Measurements from ENCODE around the gene RAB3C.

The RAB3C gene

DNA sequence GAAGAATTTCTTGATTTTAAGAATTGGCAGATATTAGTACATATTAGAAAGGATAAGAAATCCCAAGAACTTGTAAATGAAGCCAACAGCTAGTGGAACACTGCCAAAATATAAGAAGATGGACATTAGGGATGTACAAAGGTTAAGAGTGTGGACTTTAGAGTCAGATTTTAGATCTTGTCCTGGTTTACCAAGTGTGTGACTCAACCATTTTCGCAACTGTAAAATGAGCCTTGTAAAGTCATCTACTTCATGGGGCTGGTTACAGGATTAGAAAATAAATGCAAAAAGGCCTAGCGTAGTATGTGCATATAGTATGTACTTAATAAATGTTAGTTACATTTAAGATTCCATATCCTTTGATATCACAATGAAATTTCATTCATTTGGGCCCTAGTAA is 260.0 kb downstream of the RAB3C start:
- no peak for DNase-seq

DNA sequence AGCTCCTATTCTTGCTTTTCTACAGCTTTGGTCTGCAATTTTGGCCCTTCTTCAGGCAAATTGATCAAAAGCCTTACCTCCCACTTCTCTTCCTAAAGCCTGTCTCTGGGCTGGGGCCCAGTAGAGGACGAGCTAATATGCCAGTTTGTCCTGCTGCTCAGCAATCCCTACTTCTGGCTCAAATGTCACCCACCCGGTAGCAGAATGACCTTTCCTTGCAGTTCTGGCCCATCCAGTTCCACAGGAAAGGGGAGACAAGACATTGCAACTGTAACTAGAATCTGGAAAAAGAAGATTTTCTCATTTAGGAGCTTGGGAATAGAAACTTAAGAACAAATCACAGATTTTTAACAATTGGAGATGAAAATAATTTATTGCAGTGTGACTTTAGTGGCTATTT is 261.5 kb downstream of the RAB3C start:
- DNase-seq, result no peak

DNA sequence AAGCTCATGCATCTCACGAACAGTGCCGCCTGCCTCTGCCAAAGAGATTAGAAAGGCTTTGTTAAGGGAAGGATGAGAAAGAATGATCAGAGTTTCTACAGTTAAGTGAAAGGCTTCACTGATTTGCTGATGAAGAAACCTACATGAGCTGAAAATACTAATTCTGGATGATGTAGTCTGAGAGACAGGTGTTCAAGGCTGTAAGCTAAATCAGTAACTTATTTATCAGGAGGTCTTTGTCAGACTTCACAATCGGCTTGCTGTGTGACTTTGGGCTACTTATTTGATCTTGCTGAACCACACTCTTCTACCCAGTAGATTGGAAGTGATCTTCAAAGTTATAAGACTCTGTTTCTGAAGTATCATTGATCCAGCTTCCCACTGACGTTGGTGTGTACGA is 264.2 kb downstream of the RAB3C start:
- no peak for DNase-seq

DNA sequence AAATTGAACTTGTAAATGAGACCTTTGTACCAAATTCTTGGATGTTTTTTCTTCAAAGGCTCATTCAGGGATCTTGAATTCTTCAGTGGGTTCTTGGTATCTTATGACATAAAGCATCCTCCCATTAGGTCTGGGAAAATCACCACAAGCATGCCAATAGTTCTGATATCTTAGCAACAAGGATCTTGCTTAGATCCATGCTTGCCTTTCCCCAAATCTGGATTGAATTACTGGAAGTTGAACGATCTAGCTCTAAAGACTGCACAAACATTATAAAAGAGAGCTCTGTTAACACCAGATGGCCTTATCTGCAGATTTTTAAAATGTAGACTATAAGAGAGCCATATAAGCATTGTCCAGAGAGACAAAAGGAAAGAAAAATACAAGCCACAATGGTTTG is 266.3 kb downstream of the RAB3C start:
- no peak for DNase-seq

DNA sequence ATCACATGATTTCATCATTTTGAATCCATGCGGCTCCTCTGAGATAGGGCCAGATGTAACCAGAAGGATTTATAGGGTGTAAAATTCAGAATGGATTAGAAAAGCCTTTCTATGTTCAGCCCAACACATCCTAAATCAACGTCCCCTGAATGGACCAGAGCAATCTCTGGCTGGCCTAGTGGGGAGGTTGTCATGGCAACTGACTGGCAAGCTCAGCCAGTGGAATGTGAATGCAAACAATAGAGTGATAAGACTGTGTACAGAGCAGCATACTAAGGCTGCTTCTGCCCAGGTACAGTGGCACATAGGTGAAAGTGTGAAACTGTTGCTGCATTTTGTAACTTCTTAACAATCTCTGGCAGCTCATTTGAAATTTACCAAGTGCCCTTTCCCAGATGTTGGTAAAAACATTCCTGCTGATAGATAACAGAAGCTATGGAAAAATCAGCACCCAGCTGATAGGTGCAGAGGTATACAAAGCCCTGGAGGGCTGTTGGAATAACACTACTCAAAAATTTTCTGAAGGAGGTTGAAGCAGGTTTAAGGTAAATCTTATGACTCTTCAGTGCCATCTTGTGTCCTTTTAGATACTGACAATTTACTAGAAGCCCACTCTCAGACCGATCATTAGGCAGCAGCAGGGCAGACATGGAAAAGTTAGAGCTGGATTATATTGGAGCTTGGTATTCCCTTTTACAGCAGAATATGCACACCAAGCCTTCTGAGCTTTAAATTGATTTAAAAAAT is 267.2 kb downstream of the RAB3C start:
- DNase-seq, result no peak

DNA sequence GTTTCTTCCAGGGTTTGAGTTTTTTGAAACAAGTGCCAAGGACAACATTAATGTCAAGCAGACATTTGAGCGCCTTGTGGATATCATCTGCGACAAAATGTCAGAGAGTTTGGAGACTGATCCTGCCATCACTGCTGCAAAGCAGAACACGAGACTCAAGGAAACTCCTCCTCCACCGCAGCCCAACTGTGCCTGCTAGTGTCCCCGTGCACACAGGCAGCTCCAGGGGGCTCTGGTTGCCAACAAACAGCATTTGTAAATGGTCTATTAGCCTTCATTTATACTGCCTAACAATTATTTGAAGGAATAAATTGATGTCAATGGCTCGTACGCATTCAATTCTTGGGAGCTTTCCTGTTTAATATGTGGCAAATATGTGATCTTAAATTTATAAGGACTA is 268.3 kb downstream of the RAB3C start:
- no peak for DNase-seq

DNA sequence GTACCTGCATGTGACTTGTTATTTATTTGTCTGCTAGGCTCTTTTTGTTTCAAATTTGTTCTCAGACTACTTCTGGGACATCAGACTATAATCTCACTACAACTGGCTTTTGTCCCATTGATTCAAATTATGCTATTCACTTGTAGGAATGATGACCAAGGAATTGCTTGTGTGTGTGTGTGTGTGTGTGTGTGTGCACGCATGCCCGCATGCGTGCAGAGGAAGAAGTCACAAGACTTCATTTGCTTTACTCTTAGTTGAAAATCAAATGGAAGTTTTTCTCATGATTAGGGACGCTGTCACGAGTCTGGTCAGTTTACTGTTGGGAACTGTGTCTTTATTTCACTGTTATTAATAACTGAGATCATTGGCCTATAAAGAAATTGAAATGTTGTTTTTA is 268.7 kb downstream of the RAB3C start:
- DNase-seq, result no peak

DNA sequence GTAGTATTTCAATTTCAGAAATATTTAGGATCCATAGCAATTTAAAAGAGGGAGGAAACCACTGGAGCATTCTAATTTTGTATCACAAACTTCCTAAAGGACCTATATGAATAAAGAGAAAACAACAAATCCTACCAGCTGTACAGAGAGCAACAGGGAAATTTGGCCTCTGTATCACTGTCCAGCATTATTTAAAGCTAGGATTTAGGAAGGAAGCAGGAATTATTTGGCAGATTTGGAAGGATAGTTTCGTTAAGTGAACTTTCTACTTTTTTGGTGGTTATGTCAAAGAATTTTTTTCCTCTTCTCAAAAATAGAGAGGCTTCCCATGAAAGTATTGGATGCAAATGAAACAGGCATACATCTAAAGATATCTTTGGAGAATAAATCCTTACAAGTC is 269.7 kb downstream of the RAB3C start:
- DNase-seq, result no peak

DNA sequence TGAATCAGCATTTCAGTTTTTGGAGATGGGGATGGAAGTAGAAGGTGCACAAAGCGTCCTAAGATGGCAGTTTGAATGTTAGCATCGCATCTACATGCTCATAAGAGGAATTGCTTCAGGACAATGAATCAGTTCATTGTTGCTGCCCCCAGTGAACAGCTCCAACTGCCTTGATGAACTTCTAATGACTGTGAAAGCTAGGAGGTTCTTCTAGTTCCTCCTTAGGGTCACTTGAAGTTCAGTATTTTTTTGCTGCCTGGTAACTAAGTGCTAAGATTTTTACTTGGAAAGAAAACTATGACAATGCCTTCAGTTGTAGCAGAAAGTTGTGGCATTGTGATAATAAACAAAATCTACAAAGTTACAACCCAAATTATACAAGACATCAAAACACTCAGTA is 271.6 kb downstream of the RAB3C start:
- DNase-seq, result no peak

DNA sequence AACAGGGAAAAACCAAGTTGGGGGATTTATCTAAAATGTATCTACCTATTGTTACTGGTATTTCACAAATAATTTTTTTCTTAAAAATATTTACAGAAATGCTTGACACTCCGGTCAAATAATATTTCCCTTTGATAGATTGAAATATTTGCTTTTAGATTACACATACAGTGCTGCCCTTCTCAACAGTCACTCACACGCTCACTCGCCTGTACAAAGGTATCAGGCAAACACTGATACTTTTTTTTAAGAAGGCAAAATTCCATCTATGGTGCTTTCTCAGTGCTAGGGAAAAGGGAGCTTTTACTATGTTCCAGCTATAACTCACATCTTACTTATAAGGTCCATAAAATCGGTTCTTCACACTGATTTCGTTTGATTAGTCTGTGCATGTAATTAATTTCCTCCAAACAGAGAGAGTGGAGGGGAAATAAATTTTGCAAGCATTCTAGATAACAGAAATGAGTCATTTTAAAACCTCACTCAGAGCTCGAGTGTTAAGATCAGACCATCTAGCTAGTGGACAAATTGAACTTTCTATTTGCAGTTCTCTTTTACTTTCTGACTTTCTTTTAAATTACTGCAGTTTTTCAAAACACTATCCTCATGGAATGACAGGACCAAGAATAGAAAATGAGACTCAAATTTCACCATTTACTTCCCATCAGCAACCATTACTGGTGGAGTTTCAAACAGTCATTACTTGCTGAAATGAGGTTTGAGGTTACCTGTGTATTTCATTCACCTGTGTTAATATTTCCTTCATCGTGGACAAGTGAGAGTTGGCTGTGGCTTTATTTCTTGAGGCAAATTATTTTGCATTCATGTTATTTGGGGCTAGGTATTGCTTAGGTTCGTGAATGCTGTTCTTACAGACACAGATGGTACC is 273.2 kb downstream of the RAB3C start:
- no peak for DNase-seq

DNA sequence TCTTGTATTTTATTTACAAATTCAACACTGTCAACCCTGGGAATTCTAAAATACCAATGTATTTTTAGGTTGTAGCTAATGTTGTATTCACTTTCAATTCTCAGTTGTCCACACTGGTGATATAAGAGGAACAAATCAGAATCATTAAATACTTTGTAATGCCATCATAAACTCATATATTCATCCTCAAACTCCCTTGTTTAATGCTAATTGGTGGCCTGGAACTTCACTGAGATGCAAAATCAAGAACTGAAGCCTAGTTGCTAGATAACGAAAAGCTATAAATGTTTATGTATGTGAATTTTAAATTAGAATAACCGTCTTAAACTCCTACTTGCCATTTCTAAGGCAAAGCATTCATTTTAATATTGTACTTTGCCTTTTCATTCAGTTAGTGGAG is 274.7 kb downstream of the RAB3C start:
- no peak for DNase-seq

DNA sequence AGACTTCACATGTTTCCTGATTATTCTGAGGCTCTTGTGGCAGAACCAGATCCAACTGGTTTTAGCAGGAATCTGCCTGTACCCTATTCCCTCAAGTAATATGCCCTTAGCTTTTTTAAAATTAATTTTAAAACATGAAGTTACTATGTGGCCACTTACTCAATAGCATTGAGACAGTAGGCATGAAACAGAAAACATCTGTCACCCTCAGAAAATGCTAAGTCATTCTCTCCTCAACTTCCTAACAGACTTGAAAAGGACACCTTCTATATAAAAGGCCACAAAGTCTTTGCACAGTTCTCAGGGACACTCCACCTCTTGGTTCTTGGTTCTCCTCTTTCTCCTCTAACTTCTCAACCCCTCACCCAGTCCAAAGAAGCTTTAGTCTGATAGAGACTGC is 277.8 kb downstream of the RAB3C start:
- DNase-seq, result no peak

DNA sequence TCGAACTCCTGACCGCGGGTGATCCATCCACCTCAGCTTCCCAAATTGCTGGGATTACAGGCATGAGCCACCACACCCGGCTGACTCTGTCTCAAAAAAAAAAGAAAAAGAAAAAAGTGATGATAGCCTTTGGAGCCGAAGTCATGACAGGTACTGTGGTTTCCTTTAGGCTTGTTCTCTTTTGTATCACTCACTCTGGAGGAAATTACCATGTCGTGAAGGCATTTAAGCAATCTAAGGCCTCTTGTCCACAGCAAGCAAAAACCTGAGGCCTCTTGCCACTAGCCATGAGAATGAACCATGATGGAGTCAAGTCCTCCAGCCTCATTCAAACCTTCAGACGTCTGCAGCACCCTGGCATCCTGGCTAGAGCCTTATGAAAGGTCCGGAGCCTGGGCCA is 286.1 kb downstream of the RAB3C start:
- DNase-seq, result no peak

DNA sequence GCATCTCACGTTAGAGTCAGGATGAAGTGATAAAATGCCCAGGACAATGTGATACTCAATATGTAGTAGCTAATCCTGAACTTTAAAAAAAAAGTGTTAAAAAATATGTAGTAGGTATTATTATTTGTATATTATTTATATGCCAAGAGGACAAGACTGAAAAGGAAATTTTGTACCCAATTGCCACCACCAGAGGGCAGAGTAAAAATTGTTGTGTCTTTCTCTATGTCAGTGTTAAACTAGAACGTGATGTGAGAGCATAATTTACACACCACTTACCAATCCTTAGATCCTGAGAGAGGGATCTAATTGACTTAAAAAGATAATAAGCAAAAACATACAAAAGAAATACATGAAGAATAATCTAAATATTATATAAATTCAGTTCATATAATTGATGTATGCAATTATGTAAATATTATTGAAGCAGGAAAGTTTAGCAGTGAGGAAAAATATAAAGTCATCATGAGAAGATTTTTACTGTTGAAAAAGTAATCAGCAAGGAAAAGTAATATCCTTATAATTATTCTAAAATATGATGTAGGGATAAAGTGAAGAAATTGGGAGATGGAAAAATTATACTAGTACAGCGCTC is 288.9 kb downstream of the RAB3C start:
- DNase-seq, result no peak

DNA sequence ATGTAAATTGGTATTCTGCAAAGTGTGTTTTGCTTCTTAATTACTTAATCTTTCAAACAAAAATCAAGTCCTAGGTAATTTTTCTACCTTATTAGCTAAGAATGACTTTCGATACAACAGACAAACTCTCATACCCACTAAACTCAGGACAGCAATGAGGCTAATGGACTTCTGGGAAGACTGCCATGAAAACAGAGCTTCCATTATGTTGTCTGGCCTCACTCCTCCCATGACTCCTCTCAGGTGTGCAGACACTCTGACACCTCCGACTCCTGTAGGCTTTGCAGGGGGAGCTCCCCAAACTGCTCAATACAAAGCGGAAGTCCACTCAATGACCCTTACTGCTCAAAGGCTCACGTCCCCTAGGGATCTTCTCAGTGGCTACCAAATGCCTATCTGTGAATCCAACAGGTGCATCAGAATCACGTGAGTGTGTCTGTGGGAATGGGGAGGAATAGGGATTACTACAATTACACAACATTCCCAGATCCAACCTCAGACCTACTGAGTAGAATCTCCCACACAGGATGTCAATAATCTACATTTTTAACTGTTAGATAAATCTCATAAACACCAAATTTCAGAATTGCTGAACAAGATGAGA is 289.9 kb downstream of the RAB3C start:
- DNase-seq, result no peak

DNA sequence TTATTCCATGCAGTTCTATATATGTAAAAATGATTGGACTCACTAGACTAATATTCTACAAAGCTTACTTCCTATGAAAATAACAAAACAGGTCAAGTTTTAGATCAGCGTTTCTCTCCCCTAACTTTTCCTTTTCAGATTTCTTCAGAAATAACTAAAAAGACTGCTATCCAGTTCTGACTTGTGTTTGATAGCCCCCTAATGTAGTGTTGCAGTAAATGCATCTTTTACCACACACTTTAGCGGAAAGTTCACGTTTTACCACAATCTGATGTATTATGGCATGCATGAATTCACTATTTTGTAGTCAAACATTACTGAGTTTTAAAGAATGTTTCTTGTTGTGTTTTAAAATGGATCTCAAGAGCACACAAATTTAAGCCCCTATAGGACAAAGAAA is 292.7 kb downstream of the RAB3C start:
- DNase-seq, result no peak

DNA sequence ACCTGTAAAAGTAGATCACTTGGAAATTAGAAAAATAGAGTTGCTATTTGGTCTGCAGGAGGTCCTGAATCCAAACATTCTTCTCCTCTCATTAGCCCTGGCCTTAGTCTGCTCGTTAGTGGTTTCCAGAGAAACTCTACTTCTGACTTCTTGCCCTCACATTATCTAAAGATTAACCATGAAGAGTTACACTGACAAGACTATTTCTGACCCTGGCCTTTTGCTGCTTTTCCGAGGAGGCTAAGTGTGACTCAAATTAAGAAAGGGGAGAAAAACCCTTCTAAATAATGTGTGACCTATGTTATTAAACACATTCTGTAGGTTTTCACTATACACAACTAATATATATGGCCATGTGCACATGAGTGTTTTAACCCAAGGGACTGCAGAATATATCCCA is 302.4 kb downstream of the RAB3C start:
- DNase-seq, result no peak

DNA sequence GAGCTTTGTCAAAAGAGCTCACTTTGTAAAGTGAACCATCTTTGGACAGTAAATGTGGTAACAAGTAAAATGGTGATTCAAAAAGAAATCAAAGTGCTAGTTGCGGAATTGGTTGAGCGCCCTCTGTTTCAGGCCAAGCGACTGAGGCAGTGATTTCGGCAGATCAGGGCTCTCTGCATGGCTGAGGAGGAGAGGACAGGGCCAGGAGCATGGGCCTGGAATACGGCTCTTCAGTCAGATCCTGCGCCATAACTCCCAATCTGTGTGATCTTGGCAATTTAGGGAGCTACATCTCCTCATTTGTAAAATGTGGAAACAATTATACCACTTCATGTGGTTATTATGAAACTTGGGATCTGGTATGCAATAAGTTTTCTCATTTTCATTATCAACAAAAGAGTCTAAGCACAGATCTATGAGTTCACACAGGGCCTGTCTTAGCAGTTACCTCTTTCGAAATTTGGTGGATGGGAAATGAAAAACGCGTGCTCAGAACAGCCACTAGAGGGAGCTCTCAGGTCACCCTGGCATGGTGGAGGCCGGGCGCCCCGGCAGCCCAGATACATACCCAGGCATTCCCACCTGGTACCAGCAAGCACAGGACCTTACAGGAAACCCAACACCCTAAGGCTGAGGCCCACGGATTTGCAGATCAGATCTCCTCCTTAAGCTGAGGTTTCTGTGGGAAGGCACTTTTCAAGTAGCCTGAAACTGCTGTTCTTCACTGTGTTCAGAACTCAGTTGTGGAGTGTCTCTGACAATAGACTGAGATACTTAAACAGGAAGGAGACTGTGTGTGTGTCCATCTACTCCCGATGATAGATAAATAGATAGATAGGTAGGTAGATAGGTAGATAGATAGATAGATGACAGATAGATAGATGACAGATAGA is 303.7 kb downstream of the RAB3C start:
- peak; percentile 63 for DNase-seq

DNA sequence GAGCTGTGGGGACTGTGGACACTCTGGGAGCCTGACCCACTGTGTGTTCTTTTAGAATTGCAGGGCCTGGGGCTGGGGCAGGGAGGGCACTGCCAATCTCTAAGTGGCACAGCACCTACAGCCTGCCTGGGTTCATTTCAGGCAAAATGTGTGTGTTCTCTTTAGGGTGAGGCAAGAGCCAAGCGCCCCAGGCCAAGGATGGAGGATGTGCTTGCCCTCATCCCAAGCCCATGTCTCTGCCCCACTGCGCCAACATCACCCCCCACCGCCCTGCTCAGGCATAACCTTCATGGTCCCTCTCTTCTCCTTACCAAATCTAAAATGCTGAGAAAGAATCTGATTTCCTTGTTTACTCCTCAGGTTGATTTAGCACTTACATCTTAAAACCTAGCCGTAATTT is 304.4 kb downstream of the RAB3C start:
- DNase-seq, result no peak

DNA sequence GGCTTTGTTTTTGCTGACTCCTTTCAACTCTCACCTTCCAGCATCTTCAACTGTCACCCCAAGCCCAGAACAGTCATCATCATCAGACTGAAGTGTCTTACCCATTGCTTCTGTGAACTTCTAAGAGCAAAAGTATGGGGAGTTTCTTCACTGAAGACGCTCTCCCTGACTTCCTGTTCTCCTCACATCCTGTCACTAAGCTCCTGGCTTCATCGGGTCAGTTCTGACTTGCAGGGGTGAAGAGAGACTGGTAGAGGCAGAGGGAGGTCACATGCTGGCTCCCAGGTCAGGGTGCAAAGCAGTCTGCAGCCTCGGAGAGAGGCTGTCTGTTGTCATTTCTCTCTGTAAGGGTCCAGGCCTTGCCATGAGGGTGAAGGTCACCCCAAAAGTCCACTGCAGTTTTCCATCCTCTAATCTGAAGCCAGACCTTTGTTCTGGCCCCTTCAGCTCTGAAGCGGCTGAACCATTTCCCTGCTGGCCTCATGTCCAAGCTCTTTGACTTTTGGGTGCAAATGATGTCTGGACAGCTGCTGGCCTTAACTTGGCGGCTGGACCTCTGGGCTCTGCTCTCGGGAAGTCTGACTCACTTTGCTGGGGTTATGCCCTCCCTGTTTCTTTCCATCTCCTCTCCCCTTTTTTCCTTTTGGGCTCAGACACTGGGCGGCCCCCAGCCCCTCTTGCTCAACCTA is 305.0 kb downstream of the RAB3C start:
- DNase-seq, result no peak

DNA sequence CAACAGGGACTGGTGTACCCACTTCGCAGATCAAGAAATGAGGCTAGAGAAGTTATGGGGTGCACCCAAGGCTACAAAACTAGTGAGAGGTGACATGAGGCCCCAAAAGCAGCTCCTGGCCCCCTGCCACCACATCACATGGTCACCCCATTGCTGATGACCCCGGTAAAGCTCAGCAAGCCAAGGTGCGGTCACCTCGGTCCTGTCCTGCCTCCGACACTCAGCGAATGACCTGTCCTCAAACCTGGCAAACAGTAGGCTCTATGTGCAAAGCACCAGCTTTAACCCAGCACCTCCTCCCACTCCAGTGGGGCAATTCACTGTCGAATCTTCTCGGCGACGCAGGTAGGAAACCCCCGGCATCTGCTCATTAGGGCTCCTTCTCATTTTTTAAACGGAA is 307.4 kb downstream of the RAB3C start:
- no peak for DNase-seq

DNA sequence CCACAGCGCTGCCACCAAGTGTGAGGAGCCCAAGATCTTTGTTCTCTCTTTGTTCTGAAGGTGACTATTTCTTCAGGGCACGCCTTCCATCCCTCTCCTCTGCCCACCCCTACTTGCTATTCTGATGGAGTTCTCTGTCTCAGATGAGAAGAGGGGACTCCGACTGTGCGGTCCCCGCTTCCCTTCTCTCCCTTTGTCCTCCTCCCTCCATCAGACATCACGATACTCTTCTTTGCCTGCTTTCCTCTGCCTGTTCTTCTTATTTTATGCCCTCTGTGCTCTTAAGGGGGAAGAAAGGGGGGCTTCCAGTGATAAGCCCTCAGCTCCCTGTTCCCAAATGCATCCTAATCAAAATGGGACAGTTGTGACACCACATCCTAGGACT is 307.8 kb downstream of the RAB3C start:
- no peak for DNase-seq

Measured in activated naive CD4-positive, alpha-beta T cell treated with Interleukin-2 at 50 U/mL for 16 hours (primary cell).